SH-SY5Y (cell line): ENCODE measurements around the gene ITIH6.

Experiments
- GATA2 ChIP-seq: IDR thresholded peaks from 2 replicates; pipeline ENCODE4 v1.6.1; 2011; ENCODE audit warnings: mild to moderate bottlenecking, low read depth, low read length
- GATA3 ChIP-seq: IDR thresholded peaks from 2 replicates; pipeline ENCODE4 v1.6.1; 2011; ENCODE audit warnings: low read depth, mild to moderate bottlenecking, low read length, moderate library complexity

The ITIH6 gene, protein sequence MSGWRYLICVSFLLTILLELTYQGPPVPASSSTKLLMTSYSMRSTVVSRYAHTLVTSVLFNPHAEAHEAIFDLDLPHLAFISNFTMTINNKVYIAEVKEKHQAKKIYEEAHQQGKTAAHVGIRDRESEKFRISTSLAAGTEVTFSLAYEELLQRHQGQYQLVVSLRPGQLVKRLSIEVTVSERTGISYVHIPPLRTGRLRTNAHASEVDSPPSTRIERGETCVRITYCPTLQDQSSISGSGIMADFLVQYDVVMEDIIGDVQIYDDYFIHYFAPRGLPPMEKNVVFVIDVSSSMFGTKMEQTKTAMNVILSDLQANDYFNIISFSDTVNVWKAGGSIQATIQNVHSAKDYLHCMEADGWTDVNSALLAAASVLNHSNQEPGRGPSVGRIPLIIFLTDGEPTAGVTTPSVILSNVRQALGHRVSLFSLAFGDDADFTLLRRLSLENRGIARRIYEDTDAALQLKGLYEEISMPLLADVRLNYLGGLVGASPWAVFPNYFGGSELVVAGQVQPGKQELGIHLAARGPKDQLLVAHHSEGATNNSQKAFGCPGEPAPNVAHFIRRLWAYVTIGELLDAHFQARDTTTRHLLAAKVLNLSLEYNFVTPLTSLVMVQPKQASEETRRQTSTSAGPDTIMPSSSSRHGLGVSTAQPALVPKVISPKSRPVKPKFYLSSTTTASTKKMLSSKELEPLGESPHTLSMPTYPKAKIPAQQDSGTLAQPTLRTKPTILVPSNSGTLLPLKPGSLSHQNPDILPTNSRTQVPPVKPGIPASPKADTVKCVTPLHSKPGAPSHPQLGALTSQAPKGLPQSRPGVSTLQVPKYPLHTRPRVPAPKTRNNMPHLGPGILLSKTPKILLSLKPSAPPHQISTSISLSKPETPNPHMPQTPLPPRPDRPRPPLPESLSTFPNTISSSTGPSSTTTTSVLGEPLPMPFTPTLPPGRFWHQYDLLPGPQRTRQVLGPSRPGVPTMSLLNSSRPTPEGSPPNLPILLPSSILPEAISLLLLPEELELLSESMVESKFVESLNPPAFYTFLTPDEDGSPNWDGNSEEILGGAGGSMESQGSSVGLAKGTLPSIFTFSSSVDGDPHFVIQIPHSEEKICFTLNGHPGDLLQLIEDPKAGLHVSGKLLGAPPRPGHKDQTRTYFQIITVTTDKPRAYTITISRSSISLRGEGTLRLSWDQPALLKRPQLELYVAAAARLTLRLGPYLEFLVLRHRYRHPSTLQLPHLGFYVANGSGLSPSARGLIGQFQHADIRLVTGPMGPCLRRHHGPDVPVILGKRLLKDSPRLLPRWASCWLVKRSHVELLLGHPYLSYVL

DNA sequence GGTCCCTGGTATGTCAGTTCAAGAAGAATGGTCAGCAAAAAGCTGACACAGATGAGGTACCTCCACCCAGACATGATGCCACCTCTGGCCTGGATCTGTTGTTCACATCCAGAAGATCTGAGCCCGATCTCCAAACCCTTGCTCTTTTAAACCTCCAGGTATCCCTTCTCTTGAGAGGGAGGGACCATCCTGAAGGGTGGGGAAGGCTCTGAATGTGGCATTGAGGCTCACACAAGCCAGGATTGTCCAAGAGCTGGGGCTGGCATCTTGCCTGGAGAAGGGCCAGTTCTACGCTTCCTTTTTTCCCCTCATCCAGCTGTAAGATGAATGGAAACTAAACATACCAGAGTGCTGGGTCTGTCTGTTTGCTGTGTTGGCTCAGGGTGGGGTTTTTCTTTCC is at the start of gene ITIH6:
TSS of gene ITIH6 (minus strand) at position 119 of the 400 bp plus-strand sequence. CDS start at position 74, 45 bp downstream.
- TF ChIP-seq GATA2 (no peak), GATA3 (no peak)

DNA sequence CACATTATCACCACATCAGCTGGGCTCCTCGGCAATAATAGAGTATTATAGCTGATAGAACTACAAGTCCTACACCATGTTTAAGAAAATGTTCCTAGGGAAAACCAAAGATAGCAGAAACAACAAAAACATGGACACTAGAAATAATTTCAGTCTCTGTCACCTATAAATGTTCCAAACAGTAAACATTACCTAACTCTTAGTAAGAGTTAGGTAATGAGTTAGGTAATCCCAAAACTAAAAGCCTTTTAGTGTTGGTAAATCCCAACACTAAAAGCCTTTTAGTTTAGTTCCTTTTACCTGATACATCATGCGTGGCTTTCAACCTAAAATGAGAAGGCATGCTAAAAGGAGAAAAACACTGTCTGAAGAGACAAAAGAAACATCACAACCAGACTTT is 45.0 kb upstream of the ITIH6 start:
- TF ChIP-seq GATA3 (no peak), GATA2 (no peak)

DNA sequence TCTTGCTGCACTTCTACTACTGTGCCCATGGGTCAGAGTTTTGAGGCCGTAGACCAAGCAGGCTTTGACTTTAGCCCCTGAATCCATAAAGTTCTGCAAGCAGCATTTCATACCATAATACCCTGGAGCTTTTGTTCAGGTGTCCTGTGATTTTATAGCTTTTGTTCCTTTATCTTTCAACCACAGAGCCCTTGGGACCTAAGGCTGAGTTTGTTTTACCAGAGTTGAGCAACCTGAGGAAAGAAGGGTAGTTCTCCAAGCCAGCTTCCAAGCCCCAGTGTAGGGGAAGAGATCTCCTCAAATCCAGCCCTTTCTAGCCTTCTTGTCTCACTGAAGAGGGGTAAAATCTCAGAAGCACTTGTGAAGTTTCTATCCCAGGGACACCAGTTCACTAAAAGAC is 44.6 kb upstream of the ITIH6 start:
- no peak for TF ChIP-seq GATA3
- TF ChIP-seq GATA2: no peak

DNA sequence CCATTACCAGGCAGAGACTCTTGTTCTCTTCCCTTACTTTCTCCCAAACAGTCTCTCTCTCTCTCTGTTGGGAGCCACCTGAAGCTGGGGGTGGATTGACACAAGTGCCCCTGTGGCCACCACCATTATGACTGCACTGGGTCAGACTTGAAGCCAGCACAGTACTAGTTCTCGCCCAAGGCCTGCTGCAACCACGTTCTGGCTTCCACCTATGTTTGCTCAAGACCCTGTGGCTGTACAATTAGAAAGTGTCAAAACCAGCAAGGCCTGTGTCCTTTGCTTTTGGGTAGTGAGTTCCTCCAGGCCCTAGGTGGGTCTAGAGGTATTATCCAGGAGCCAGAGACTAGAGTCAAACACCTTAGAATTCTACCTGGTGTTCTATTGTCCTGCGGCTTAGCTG is 40.5 kb upstream of the ITIH6 start:
- TF ChIP-seq GATA3: no peak

DNA sequence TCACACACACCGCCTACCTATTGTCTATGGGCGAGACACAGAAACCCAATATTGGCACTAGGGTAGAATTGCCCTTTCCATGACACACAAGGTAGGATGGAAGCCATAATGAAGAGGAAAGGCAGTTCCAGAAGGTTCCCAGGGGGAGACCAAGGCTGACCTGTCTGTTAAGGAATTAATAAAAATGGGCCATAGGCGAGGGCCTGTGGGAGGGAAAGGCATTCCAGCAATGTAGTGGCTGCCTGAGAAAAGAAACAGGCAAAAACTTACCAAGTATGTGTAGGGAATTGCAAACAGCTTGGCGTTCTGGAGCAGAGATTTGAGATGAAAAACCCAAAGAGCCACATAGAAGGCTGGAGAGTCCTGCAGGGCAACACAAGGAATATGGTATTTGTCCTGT is 28.5 kb upstream of the ITIH6 start:
- no peak for TF ChIP-seq GATA2
- TF ChIP-seq GATA3: no peak

DNA sequence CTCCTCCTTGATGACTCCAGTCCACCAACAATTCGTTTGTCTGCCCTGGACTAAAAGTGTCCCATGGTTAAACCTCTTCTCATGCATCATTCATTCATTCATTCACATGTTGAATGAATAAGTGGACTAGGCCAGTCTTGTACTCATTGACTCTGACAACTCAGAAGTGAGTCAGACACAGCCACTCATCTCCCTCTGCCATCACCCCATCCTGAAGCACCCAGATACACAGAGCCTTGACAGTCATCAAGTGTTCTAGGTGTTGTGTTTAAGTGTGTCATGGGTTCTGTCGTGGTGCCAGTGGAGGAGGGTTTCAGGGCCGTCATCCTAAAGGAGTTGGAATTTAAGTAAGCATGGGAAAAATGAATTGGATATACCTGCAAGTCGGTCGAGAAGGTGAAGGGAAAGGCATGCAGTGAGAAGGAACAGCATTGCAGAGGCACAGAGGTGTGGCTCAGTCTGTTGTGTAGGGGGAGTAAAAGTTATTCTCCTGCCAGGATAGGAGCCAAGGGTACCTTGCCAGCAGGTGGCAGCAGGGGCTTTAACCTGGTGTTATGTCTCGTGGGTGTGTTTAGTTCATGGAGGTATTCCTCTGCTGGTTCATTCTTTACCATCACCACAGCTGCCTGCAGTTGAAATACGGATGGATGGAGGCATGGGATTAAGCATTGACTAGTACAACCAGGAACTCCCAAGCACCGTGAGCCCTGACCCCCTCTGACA is 27.8 kb upstream of the ITIH6 start:
- TF ChIP-seq GATA2 (no peak), GATA3 (no peak)

DNA sequence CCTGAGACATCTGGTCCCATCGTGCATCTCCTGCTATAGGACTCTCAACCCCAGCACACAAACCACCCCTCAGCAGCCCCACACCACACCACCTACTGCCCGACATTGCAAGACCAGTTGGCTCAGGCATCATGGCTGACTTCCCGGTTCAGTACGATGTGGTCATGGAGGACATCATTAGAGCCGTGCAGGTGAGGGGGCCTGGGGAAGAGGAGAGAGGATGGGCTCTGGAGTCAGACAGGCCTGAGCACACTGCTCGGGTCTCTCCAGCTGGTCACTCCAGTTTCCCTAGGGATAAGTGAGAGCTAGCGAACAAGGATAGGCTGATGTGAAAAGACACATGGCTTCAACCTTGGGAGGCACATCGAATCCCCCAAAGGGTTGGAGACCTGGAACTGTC is 26.7 kb upstream of the ITIH6 start:
- TF ChIP-seq GATA2: no peak
- no peak for TF ChIP-seq GATA3

DNA sequence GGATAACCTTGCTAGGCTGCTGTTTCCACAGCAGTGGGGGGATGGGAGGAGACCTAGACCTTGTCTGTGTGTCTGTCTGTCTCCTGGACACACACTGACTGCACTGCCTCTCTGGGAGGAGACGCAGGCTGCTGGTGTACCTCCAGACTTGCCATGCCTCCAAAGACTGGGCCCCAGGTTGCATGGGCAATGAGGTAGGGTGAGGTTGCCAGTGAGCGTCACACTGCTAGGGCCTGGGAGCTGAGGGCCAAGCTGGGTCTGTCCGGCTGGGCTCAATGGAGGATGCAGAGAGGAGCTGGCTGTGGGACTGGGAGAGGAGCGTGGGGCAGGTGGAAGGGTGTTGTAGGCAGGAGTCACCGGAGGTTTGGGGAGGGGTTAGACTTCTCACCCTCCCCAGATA is 26.1 kb upstream of the ITIH6 start:
- TF ChIP-seq GATA3 (no peak), GATA2 (no peak)

DNA sequence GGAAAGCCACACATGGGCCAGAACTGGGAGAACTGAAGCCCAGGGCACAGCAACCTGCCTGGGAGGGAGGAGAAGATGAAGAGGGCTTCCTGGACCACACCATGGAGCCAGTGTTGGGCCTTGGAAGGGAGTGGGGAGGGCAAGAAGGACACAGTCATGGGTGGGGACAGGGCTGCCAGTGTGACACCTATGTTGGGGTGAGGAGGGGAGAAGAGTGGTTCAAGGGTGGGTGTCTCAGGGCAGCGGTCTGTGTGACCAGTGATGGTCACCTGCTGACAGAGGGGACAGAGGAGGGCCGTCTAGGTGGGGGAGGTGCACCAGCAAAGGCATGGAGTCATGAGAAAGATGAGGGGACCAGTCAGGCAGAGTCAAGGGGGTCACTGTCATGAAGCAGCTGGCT is 23.3 kb upstream of the ITIH6 start:
- TF ChIP-seq GATA3 (no peak), GATA2 (no peak)

DNA sequence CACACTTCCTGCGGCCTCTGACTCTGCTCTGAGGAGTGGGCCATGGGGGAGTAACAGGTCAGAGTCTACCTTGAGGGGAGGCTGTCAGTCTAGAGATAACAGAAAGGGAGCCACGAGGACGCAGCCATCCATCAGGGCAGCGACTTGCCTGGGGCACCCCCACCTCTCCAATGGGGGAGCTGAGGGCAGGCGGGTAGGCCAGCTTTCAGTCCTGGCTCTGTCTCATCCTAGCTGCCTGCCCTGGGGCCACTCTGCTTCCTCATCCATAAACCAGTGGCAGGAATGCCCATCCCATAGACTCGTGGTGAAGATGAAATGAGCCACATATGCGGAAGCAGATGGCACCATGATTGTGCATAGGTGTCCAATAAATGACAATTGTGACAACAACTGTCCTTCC is 22.7 kb upstream of the ITIH6 start:
- TF ChIP-seq GATA2 (no peak), GATA3 (no peak)

DNA sequence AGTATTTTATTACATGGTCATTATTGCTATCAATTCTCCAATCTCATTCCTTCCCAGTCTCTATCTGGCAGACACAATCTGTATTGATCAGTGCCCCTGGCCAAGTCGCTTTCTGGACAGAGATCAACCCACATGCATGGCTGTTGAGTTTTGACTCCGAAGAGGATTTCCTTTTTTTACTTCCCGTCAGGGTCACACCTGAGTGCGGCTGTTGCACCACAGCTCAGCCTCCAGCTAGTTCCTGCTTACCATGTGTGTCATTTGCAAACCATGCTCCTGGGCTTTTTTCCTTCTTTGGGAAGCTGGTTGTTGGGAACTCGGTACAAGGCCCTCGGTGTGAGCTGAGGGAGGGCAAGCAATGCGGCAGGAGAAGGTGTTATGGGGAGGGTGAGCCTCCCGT is 21.1 kb upstream of the ITIH6 start:
- TF ChIP-seq GATA3: no peak
- no peak for TF ChIP-seq GATA2

DNA sequence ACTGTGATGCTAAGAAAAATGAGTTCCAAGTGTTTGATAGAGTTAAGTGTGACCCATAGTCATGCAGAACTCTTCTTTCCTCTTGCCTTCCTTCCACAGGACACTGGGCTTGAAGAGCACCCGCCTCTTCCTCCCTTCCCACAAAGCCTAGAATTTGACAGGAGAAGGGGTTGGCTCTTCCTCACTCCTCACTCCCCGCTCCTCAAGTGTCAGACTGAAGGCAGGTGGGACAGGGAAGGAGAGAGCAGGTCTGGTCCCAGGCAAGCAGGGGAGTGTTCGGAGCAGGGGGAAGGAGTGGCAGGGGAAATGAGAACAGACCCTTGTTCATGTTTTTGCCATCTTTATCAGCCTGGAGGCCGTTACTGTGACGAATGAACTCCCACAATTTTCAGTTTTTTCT is 20.2 kb upstream of the ITIH6 start:
- TF ChIP-seq GATA2 (no peak), GATA3 (no peak)

DNA sequence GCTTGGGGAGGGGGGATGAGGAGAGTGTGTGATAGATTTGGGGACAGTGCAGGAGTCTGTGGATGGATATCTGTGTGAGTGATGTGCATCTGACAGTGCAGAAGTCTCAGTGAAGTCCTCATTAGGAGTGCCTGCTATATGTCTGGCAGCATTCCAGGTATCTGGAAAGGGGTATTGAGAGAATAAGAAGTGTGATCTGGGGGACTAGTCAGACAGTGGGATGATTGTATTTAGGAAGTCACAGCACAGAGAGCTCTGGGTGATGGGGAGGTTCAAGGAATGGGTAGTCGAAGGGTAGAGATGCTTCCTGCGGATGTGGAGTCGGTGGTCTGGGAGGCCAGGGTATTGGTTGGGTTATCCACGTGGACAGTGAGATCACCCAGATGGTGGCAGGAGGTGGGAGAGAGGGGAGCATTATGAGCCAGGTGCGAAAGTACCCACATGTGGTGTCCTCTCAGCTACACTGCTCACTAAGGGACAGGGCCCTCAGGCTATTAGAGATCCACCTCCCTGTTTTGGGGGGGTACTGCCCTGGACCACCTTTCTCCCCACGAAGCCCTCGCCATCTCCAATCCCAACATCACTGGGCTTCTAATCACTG is 19.3 kb upstream of the ITIH6 start:
- TF ChIP-seq GATA2: no peak
- no peak for TF ChIP-seq GATA3
